Brain pericyte (primary cell): ENCODE data around the gene KRCC1.
"Not testable (repeated sequence)": the region's sequence is repeated elsewhere in the genome, so short reads cannot be mapped to it uniquely, and the experiment has no call there.

Experiments used
- DNase-seq: peaks from one replicate; pipeline ENCODE4 v3.0.0-alpha.2; 2012; ENCODE audit warnings: low read depth, low spot score

Gene KRCC1

DNA sequence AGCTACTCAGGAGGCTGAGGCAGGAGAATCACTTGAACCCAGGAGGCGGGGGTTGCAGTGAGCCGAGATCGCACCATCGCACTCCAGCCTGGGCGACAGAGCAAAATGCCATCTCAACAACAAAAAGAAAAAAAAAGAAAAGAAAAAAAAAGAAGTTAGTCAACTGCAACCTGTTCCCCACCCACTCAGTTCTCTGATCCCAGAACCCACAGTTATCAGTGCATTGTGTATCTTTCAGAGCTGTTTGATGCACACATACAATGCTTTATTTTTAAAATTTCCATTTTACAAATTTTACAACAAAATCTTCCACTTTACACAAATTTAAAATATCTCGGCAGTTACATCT lies 53.2 kb downstream of the KRCC1 start:
- DNase-seq, result no peak

DNA sequence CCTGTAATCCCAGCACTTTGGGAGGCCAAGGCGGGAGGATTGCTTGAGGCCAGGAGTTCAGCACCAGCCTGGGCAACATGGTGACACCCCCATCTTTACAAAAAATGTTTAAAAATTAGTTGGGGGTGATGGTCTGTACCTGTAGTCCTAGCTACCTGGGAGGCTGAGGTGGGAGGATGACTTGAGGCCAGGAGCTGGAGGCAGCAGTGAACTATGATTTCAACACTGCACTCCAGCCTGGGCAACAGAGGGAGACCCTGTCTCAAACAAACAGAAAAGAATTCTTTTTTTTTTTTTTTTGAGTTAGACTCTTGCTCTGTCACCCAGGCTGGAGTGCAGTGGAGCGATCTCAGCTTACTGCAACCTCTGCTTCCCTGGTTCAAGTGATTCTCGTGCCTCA lies 55.1 kb downstream of the KRCC1 start:
- DNase-seq, result not testable (repeated sequence)

DNA sequence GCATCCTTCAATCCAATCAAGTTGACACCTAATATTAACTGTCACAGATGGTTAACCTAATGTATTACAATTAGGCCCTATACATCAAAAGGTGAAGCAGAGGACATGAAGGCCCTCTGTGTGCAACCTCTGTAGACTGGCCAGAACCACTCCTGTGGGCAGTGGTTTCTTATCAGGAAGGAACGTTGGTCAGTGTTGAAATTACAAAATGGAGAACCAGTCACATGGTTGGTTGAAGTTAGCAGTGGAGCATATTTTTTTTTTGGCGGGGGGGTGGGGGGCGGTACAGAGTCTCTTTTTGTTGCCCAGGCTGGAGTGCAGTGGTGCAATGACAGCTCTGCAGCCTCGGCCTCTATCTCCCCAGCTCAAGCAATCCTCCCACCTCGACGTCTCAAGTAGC lies 59.0 kb downstream of the KRCC1 start:
- DNase-seq, result no peak

DNA sequence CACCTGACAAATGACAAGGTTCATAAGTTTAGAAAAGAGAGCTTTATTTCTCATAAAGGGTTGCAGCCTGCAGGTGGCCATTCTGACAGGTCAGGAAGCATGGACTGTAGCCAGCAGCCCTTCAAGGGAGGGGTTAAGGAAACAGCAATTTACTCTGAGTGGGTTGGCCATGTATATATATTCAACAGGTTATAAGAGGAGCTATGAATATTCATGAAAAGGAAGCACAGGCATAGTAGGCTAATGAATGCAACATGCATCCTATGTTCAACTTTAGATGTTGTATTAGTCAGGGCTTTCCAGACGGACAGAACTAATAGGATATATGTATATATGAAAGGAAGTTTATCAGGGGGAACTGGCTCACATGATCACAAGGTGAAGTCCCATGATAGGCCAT lies 59.8 kb downstream of the KRCC1 start:
- no peak for DNase-seq

DNA sequence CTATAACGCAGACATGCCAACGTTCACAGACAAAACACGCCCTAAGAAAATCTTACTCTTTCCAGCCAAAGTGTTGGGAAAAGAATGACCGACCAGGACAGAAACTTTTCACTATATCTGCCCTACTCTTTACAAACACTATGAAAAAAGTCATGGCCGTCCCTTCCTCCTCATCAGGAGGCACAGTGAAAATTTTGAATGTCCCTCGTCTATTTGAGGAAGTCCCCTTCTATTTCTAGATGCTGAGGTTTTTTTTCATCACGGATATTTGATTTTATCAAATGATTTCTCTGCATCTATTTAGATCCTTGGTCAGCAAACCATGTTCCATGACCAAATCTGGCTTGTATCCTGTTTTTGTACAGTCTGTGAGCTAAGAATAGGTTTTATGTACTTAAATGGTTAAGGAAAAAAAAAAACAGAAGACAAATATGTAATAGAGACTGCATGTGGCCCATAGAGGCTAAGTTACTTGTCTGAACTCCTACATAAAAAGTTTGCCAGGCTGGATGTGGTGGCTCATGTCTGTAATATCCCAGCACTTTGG lies 61.2 kb downstream of the KRCC1 start:
- not testable (repeated sequence) for DNase-seq

DNA sequence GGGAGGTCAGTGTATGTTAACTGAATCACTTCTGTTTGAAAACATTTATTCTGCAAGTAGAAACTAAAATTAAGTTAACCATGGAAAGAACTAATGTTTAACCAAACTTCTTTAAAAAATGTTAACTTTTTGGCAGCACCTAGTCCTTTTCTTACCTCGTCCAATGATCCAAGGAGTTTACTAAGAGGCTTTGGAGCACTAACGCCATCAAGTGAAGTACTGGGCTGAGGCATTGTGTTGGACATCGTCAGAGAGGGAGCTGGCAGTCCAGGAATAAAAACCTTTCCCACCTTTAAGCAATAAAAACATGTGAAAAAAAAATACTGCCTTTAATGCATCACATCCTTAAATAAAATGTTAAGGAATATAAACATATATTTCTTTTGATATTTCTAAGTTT lies 63.0 kb downstream of the KRCC1 start:
- not testable (repeated sequence) for DNase-seq

DNA sequence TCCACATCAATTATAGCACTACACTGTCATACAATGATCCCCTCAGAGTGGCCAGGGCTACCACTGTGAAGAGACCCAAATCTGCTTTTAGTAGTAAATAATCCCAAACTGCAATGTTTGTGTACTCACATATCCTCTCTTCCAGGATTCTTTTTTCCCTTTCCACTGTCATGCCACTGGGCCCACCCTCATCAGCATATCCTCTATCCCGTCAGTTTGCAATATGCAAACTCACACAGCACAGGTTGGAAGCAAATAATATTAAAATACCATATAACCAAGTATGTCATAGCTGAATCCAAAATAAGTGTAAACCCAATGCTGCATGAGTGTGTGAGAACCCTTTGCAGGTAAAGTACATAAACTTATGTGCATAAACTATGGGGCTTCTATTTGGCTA lies 68.1 kb downstream of the KRCC1 start:
- not testable (repeated sequence) for DNase-seq

DNA sequence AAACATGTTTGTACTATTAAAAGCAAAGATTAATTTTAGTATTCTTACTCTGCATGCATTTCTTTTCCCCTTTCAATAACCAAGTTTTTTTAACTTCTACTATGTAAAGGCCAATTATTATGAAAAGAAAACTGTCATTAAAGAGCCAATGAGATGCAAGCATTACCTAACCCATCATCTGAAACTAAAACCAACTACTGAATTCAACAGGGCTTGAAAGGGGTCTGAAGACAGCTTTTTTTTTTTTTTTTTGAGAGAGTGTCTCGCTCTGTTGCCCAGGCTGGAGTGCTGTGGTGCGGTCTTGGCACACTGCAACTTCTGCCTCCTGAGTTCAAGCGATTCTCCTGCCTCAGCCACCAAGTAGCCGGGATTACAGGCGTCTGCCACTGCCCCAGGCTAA lies 69.7 kb downstream of the KRCC1 start:
- not testable (repeated sequence) for DNase-seq

DNA sequence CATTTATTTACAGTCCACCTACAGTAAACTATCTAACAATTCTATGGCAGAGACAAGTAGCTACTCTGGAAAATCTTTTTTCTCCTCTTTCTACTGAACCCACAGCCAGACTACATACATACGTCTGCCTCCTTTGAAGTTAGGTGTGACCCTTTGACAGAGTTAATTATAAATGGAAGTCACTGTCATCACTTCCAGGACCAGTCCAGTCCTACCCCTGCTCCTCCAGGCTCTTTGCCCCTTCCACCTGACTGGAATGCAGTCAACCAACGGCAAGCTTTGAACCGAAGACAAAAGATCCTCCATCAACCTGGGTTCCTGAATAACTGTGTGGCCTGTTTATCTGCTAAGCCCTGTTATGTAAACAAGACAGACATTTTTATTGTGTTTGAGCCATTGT lies 74.4 kb downstream of the KRCC1 start:
- DNase-seq, result not testable (repeated sequence)
